HG03159 (cell line): ENCODE data around the gene KLHL40.
"Not testable (repeated sequence)": the region's sequence is repeated elsewhere in the genome, so short reads cannot be mapped to it uniquely, and the experiment has no call there.

Experiments used
- ATAC-seq: cut with Tn5 transposase; IDR thresholded peaks from one replicate; pipeline ENCODE4 v1.9.1; 2021; ENCODE audit warnings: mild to moderate bottlenecking, moderate library complexity; ENCODE audit not compliant: unreplicated experiment

Gene KLHL40

DNA sequence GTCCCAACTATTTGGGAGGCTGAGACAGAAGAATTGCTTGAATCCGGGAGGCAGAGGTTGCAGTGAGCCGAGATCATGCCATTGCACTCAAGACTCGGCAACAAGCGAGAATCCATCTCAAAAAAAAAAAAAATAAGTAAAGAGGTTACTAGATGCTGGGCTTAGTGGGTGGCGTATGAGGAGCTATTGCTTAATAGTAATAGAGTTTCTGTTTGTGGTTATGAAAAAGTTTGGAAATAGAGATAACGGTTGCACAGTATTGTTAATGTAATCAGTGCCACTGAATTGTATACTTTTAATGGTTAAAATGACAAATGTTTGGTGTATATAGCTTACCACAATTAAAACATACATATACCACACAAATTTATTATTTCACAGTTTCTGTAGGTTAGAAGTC lies 32.0 kb downstream of the KLHL40 start:
- ATAC-seq, result no peak

DNA sequence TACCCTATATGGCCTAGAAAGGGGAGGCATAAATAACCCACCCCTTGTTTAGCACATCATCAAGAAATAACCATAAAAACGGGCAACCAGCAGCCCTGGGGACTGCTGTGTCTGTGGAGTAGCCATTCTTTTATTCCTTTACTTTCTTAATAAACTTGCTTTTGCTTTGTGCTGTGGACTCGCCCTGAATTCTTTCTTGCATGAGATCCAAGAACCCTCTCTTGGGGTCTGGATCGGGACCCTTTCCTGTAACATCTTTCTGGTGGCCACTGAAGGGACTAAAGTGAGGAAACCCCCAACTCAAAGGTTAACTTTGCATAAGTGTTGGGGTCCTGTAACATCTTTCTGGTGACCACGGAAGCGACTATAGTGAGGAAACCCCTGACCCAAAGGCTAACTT lies 33.0 kb downstream of the KLHL40 start:
- ATAC-seq, result no peak

DNA sequence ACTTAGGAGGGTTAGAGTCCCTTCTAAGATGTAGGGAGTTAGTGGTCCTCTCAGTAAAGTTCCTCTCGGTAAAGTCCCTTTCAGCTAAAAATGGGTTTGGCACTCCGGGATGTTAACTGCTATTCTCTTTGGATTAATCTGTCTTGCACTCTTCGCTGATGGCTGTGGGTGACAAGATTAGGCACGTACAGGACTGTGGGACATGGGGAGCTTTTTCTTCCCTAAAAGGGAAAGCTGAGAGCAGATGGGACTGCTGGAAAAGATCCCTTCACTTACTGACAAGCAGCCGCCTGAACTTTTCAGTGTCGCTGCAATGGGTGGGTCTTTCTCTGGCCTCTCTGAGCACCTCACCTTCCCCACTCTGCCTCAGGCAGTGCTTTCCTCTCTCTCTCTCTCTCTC lies 33.7 kb downstream of the KLHL40 start:
- ATAC-seq, result no peak

DNA sequence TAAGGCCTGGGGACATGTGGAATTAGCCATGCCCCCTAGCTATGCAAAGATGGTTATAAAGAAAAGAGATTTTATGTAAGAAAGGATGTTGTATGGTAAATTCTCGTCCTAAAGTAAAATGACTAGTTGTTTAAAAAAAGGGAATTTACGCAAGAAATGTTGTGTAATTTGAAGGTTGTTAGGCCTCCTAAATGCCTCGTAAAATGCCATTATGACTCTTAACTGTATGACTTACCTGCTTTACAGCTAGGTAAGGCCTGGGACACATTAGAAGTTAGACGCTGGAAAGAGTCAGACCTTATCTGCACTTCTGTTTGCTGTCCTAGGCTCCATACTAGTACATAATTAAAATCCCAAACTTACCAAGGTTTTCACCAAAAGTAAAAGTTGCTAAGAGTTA lies 34.8 kb downstream of the KLHL40 start:
- no peak for ATAC-seq

DNA sequence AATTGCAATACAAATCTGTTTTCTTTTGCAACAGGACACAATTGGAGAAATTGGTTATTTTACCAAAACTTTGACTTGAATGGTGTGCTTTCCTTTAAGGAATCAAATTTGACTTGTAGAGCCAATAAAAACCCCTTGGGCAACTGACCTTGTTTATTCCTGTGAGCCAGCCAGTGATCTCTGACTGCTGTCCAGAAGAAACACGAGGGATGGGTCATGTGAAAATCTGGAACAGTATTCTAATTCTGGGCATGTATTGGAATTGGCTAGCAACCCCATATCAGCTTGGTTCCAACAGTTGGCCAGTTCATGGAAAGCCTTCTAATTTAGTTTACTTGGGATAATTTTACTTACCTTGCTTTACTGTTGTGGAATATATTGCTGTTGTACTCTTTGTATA lies 36.4 kb downstream of the KLHL40 start:
- ATAC-seq, result no peak

DNA sequence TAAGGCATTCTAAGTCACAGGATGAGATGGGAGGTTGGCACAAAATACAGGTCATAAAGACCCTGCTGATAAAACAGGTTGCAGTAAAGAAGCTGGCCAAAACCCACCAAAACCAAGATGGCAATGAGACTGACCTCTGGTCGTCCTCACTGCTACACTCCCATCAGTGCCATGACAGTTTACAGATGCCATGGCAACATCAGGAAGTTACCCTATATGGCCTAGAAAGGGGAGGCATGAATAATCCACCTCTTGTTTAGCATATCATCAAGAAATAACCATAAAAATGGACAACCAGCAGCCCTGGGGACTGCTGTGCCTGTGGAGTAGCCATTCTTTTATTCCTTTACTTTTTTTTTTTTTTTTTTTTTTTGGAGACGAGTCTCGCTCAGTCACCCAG lies 37.1 kb downstream of the KLHL40 start:
- ATAC-seq, result not testable (repeated sequence)

DNA sequence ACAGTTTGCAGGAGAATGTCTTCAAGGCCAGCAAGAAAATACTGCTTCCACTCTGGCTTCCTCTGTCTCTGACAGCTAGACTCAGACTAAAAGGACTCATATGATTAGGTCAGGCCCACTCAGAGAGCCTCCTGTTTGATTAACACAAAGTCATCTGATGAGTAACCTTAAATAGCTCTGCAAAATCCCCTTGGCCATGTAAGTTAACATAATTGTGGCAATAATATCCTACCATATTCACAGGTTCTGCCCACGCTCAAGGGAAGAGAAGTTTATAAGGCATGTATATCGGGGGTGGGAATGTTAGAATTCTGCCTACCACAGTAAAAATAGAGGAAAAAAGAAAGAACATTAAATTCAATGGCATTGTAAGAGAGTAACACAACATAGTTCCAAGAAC lies 37.9 kb downstream of the KLHL40 start:
- ATAC-seq, result no peak

DNA sequence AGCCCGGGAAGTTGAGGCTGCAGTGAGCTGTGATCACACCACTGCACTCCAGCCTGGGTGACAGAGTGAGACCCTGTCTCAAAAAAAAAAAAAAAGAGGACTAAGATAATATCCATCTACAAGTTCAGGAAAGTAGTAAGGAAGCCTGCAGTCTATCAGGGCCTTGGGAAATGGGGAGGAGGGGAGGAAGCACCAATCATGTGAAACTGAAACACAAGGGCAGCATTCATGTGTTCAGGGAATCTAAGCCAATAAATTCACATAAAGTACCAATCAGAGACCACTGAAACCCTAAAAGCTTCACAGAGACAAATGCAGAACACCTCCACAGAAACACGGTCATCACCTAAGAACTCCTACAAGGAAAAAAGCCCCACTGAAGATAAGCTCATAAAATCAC lies 40.1 kb downstream of the KLHL40 start:
- no peak for ATAC-seq

DNA sequence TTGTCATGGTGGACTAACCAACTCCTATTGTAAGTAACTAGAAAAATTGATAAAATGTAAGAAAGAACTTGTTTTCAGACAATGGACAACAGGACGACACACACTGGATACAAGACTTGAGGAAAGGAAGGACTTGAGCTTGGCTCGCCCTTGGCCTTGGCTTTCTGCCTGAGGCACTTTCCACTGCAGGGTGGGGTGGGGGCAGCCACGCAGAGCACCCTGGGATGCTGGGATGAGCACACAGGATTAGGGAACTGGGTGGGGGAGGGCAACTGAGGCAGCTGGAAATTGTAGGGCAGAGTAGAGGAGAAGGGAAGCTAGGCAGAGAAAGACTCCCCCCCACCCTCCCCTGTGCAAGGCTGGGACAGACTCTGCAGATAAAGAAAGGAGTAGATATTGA lies 42.7 kb downstream of the KLHL40 start:
- no peak for ATAC-seq

DNA sequence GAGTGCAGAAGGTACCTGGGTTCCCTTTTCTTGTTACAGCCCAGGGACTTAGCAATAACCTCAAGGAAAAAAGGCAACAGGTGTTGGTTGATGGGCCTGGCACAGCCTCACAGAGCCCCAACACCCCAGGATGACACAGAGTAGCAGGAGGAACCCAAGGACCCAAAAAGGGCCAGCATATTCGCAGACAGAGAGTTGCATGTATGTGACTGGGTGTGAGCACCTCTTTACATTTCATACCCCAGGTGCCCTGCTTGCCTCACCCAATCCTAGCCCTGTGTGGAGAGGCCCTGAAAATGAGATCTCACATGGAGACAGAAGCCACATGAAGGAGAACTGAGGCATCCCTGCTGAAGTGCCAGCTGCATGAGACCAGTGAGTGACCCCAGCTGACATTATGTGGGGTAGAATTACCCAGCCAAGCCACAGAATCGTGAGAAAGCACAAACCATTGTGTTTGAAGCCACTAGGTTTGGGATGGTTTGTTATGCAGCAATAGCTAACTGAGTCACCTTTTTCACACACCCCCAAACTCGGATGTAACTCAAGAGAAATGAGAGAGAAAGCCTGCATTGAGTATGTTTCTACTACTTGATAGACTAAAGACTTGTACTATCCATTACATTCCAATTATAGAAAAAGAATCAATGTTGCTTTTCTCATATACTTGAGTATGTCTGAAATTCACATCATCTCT lies 43.5 kb downstream of the KLHL40 start:
- ATAC-seq, result no peak

DNA sequence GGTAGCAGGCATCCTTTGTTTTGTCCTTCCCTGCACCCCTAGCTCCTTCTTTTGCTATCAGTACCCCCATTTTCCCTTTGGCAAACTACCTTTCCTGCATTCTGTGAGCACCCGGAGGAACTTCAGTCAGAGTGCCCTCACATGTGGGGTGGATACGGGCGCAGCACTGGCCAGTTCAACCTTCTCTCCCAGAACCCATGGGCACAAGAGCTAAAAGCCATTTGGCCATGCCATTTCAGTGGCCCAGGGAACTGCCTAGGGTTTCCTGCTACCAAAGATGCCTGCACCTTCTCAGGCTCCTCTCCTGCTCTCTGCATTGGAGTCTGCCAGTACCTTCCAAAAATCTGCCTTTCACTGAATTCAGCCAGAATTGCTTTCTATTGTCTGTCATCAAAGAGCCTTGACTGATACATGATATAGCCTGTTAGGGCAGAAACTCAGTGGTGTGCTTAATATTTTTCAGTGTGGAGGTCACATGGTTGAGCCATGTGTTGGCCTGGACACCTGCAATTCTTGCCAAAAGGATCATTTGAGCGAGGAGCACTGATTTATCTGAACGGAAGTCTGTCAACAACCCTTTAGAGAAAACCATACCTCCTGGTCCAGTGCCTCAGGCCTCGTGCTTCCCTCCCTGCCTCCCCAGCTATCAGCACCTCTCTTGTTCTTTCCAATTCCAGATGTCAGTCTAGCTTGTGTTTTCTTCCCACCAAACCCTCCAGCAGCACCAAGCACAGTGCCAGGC lies 44.2 kb downstream of the KLHL40 start:
- ATAC-seq, result no peak

DNA sequence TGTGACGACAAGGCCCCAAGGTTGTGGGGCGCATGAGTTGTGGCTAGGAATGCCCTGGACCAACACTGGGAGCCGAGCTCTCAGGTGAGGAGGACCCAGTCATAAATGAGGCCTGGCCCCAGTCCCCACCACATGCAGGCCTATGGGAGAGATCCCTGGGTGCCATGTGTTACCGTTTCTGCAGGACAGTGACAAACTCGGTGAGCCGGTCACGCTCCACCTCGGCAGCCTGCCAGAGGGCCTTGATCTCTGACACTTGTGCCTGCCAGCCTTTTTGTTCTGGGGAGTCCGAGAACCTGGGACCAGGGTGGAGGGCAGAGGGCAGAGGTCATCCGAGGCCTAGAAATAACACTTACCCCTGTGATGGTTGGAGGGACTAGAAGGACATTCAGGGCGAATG lies 45.0 kb downstream of the KLHL40 start:
- ATAC-seq, result no peak

DNA sequence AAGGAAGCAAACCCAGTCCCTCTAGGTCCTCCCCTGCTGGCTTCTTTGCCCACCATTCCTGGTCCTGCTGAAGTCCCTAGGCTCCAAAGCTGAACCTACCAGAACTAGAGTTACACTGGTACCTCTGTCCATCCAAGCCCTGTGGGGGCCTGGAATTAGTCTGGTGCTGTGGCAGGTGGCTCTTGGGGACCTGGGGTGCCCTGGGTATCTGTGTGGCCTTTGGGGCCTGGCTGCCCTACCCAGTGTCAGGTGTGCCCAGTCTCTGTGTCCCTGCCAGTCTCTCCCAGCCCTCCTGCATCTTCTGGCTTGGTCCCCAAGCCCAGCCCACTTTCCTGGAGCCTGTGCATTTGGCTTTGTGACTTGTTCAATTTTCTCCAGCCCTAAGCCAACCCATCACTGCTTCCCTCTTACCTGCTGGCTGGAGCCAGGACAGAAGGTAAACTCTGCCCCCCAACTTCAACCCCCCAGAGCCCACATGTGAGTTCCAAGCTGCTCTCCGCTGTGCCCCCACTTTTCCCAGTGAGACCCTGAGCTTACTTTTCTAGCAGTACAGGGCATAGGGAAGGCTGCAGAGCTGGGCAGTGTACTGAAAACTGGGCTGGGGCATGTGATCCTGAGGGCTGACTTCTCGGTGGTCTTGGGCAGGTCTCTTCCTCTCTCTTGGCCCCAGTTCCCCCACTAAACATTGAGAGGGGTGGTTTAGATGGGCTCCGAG lies 45.5 kb downstream of the KLHL40 start:
- no peak for ATAC-seq

DNA sequence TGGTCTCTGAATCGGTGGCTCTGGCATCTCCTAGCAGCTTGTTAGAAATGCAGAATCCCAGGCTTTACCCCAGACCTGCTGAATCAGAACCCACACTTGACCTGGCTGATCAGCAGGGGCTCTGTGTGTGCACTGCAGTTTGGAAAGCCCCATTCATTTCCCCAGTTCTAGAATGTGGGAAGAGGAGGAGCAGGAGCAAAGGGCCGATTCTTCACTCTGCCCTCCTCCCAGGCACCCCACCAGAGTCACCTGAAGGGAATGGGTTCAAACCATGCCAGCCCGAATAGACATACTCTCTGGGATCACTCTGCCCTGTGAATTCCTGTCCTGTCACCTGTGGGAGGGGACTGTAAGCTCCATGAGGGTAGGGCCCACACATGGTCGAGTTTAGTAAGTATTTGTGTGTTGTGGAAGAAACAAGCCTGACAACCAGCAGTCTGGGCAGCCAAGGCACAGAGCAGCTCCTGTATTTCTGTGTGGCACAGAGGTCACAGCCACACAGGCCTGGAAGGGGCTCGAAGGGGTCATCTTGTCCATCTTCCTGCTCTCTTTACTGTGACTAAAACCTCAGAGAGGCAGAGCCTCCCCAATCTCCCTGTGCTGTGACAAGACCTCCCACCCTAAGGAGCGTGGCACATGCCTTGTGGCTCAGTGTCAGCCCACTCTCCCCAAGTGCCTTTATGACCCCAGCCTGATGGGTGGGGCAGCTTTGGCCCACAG lies 46.3 kb downstream of the KLHL40 start:
- ATAC-seq, result no peak

DNA sequence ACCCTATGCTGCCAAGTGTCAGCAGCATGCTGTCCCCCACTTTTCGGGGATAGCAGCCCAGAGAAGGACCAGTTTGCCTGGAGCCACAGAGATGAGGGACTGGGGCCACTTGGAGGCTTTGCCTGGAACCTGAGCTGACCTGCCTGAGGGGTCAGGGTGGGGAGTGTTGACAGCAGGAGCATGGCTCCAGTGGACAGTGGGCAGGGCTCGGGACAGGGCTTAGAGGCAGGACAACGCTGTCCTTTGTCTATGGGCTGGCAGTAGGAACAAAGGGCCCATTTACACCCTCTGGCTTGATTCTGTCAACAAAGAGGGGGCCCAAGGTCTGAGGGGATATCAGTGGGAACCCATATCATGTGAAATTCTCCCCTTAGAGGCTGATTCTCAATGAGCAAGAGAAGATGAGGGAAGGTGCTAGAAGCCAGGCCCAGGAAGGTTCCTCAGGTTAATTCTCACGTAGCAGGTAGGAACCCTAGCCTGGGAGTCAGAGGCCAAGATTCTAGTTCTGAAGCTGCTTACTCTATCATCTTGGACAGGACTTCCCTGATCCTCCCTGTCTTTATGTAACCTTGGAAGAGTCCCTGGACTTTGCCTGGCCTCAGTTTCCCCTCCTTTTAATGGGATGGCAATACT lies 47.0 kb downstream of the KLHL40 start:
- no peak for ATAC-seq

DNA sequence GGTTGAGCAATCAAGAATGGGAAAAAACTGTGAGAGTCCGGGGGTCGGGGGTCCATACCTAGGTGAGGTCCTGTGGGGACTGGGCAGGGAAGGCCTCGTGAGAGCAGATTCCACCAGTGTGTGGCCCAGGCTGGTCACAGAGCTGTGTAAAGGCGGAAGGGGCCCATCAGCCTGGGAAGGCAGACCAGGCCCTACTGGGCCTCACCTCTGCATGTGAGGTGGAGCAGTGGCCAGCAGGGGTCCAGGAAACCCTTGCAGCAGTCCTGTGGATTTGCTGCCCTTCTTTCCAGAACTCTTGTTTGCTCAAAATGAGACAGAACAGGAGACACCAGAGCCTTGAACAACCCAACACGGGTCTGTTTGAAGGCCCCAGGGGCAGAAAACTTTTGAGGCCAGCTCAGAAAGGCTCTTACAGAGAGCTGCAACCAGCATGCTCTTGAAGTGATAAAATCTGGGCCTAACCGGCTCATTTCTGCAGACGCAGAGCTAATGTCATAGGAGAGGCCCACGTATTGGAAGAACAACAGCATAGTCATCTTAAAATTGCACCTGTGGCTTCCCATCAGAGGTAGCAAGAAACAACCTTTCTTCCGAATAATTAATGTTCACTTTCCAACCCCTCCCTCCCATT lies 47.6 kb downstream of the KLHL40 start:
- ATAC-seq, result no peak

DNA sequence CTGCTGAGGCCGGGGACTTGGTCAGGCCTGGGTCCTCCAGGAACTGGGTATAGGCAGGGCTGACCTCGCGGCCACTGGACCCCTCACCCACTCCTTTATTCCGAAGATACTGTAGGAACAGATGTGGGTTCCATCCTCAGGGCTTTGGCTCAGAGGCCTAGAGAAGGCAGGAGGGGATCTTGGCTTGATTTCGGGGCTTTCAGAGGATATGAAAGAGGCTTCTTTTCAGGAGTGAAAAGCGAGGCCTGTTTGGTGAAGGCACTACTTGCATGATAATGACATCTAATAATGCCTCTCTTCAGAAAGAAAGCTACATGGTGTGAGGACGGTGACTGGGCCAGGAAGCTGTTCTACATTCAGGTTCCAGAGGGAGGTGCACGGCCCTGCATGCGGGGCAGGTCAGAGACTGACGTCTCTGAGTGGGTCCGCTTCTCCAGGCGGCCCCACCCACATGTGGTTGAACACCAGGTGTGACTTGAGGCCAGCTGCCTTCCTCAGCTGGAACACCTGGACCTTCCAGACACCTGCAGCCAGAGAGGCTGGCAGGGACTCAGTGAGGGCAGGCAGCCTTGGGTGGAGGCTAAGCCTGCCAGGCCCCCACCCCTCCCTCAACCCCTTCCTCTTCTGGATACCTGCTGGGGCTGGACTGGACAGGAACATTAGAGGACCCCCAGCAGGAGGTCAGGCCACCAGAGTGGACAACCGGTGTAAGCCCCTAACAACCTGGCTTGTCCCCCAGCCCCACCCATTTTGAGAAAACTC lies 48.3 kb downstream of the KLHL40 start:
- ATAC-seq, result no peak

DNA sequence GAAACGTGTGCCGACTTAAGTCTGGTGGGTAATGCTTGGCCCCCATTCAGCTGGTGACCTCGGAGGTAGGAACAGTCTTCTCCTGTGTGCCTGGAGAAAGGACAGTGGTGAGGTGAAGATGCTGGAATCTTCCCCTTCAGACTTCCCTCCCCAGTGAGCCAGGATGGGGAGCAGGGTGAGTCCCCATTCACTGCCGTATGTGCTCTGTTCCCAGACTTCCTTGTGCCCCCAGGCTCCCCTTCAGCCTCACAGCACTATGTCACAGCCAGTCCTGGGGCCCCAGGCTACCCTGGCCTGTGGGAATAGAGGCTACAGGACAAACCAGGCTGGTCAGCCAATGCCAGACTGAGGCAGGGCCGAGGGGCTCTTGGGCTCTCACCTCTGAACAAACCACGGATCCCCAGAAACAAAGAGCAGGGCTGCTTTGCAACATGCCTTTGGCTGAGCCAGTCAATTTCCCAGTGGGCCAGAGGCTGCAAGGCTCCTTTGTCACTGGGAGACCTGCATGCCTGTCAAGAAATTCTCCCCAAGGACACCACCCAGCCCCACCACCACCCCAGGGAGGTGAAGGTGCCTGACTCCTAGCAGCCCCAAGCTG lies 49.0 kb downstream of the KLHL40 start:
- no peak for ATAC-seq

DNA sequence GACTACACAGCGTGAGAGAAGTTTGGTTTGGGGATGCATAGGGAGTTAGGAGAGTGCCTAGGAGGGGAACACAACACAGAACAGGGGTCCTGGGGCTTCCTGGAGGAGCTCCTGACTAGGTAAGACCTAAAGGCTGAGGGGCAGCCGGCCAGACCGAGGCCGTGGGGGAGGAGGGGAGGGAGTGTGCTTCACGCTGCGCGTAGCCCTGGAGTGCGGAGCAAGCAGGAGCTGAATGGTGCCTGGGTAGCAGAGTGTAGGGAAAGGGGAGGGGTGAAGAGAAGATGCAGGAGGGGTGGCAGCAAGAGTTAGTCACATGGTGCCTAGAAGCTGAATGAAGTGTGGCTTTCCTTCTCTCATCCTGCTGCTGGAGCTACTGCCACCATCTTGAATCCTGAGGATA lies 49.7 kb downstream of the KLHL40 start:
- no peak for ATAC-seq
